GM10847 (cell line): ENCODE results near the gene RERE.

Source experiments
- POLR2A ChIP-seq: IDR thresholded peaks from 2 replicates; pipeline ENCODE4 v1.6.1; 2011; ENCODE audit not compliant: insufficient read length; ENCODE audit errors: extremely low read depth

The RERE gene

DNA sequence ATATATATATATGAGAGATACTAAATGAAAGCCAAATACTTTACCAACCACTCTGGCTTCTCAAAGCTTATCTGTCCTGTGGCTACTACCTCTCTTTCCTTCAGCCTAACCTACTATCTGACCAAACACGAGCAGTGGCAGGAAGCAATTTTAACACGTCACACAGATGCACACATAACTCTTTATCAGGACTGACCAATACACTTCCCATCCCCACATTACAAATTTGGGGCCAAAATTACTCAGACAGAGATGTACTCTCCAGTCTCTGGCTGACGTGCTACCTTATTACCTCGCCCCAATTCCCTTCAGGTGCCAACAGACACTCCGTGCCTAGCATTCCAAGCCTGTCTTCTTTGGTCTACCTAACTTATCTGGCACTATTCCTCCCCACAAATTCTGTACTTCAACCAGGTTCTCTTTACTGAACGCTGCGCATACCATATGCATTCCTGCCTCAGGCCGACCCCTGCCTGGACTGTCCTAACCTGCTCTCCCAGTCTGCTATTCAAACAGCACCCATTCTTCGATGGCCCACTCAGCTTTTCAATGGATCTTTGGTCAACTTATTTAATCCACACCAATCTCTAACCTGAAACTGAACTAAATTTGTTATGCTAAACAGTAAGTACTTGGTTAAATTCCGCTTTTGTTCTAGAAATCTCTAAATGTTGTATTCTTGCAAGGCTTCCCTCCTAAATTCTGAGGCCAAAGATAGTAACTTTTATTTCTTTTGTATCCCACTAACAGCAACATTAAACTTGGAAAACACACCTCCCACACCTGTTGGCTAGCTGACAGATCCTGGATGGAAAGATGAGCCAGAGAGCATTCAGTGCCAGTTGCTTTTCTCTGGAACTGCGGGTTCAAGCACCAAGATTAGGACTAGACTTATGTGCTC lies 27.9 kb downstream of the RERE start:
- no peak for TF ChIP-seq POLR2A

DNA sequence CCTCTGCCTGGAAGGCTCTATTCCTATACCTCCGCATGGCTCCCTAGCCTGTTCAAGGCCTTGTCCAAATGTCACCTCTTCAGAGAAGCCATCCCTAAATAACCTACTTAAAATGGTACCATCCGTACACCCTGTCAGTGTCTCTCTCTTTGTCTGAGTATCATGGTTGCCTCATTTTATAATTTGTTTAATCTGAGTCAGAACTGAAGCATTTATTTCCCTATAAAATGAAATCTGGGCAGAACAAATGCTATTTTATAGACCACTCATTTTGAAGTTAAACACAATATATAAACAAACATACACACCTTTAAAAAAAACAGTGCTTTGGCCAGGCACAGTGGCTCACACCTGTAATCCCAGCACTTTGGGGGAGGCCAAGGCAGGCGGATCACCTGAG lies 30.2 kb downstream of the RERE start:
- TF ChIP-seq POLR2A, result no peak

DNA sequence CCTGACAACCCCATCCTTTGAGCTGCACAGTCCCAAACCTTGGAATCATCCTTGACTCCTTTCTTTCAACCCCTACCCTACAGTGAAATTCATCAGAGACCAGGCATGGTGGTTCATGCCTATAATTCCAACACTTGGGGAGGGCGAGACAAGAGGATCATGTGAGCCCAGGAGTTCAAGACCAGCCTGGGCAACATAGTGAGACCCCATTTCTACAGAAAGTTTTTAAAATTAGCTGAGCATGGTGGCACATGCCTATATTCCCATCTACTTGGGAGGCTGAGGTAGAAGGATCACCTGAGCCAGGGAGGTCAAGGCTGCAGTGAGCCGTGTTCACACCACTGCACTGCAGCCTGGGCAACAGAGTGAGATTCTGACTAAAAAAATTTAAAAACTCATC lies 34.5 kb downstream of the RERE start:
- TF ChIP-seq POLR2A, result no peak

DNA sequence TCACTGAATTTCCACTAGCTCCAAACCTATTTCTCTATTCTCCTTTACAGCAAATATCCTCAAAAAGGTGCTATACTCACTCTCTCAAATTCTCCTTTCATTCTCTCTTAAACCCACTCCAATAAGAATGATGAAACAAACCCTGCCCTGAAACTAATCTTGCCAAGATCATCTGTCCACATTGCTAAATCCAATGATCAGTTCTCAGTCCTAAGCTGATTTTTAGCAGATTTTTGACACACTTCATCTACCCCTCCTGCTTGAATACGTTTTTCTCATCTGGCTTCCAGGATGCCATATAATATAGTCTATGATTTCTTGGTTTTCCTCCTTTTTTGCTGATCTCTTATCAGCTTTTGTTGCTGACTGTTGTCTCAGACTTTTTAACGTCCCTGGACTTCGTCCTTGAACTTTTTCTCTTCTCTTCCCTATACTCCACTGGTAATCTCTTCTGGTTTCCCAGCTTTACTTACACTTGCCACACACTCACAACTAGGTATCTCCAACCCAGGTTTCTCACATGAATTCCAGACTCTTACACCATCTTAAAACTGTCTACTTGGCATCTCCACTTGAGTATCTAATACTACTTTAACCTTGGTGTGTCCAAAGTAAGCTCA lies 35.3 kb downstream of the RERE start:
- TF ChIP-seq POLR2A, result no peak

DNA sequence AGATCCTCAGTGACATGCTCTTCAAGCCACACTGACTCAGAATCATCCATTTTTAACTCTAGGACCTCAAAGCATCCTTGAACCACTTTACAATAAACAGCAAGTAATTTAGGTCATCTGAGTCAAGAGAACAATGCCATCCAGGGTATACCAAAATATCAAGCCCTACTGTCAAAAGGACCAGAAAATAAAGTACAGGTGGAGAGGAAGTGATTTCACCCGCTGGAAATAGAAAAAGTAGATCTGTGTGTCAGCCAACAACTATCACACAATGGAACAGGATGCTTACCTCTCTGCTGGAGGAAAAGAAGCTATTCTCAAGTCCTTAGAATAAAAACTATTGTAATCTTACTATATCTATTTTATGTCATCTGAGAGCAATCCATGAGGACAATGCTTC lies 37.0 kb downstream of the RERE start:
- TF ChIP-seq POLR2A, result no peak

DNA sequence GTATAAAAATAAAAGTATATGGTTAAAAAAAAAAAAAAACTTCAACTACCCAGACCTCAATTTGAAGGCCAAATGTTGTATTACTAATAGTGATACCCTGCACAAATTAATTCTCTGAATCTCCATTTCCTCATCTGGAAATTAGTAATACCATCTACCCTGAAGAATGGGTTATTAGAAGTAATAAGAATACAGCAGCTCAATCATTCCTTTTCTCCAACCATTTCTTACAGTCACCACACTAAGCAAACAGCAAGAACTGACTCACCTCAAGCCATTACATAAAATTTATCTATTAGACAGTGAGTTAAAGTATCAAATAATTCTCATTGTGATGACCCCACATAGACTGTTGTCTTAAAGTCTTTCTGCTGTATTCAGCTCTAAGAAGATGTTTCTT lies 39.6 kb downstream of the RERE start:
- TF ChIP-seq POLR2A, result no peak

DNA sequence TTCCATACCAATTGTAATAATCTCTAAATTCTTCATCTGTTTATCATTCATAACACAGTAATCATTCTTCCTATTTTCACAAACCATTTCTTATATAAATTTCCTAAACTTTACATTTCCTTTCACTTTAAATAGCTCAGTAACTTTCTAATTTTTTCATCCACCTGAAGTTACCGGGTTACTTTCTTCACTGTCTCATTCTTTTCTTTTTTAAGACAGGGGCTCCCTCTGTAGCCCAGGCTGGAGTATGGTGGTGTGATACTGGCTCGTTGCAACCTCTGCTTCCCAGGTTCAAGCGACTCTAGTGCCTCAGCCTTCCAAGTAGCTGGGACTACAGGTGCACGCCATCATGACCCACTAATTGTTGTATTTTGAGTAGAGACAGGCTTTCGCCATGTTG lies 41.3 kb downstream of the RERE start:
- TF ChIP-seq POLR2A, result no peak

DNA sequence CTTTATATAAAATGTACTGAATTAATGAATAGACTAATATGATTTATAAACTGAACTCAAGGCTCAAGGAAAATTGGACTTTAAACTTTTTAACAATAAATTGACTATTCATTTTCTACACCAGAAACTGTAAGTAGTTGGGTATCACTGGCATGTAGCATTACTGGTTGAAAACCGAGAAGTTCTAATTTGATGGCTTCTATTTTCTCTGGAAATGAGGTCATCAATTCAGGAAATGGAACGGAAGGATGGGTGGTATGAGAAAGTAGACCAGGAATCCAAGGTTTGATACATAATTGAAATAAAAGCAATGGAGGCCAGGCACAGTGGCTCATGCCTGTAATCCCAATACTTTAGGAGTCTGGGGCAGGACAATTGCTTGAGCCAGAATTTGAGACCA lies 50.4 kb downstream of the RERE start:
- TF ChIP-seq POLR2A, result no peak

DNA sequence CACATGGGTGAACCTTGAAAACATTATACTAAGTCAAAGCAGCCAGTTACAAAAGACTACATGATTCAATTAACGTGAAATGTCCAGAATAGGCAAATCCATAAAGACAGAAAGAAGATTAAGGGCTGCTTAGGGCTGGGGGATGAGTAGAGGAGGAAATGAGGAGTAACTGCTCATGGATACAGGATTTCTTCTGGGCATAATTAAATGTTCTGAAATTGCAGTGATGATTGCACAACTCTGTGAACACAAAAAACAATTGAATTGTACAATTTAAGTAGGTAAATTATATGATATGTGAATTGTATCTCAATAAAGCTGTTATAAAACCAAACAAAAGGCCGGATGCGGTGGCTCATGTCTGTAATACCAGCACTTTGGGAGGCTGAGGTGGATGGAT lies 52.2 kb downstream of the RERE start:
- TF ChIP-seq POLR2A, result no peak

DNA sequence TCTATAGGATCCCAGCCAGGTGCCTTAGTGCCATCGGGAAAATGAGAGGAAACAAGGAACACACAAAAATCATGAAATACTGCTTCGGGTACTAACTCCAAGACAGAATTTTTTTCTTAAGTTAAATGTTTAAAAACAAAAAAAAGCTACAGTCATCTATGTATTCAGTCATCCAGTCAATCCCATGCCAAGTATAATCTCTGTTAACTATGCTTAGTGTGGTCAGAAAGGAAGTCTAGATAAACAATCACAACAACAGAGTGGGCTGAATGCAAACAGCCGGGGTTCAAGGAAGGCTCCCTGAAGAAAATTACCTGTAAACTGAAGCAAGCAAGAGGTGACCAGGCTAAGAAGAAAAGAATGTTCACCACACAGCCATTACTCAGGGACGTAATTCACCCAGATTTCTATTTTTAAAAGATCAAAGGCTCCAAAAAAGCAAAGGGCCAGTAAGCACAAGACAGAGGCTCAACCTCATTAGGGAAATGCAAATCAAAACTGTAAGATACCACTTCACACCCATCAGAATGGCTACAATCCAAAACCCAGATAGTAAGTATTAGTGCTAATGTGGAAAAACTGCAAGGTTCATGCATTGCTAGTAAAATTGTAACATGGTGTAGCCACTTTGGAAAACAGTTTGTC lies 53.0 kb downstream of the RERE start:
- no peak for TF ChIP-seq POLR2A

DNA sequence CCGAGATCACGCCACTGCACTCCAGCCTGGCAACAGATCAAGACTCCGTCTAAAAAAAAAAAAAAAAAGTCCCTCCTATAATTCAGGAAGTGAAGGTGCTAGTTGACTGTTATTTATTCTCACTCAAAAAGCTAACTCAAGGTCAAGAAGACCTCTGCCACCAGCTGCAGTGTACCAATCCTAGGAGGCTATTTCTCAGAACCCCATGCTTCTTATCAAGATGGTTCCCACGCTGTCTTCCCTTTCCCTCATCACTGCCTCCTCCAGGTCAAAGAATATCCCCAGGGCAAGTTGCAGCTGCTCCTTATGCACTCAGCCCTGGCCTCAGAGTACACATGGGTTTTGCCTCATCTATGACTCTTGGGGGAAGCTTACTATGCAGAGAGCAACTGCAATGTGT lies 53.6 kb downstream of the RERE start:
- no peak for TF ChIP-seq POLR2A

DNA sequence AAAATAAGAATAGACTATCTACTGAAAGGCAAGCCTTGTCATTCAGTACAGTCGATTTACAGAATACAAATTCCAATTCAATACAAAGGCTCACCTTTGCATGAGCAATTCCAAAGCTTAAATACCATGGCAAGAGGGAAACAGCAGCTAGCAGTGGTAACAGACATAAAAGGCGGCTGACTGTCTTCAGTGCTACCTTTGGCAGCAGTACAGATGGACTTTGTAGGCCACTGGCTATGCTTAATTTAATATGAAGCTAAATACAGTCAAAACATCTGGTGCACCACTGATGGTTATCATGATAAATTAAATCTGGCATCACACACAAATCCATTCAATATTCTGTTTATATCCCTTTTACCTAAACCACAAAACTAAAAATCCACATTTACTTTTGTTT lies 62.4 kb downstream of the RERE start:
- TF ChIP-seq POLR2A, result no peak

DNA sequence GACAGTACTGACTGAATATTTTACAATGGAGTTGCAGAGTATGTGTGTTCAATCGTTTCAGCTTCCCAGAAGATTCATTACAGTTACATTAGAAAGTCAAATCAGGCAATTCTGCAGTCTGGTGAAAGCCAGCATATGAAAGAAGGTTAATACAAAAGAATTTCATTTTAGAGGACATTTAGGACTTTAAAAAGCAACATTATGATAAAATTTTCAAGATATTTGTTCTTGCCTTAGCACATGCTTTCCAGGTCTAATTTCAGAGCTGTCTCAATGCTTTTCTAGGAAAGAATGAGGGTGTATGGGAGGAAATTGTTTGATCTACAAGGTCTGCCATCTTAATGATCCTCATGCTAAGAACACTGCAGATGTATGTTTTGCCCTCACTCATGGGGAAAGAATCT lies 63.2 kb downstream of the RERE start:
- no peak for TF ChIP-seq POLR2A

DNA sequence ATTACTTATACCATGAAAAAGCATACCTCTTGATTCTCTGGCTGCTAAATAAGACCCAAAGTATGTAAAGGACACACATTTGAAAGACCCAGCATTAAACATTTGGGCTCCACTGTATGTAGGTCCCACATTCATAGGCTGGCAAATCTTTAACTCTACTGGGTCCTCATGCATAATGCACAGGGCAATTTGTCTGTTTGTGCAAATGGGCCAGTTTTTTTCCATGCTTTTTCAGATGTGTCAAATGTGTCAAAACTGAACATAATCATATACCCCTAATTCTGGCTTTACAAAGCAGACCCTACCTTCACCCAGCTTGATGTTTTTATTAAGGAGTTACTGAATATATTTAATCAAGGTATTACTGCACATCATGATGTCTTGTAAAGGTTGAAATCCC lies 63.7 kb downstream of the RERE start:
- TF ChIP-seq POLR2A, result no peak

DNA sequence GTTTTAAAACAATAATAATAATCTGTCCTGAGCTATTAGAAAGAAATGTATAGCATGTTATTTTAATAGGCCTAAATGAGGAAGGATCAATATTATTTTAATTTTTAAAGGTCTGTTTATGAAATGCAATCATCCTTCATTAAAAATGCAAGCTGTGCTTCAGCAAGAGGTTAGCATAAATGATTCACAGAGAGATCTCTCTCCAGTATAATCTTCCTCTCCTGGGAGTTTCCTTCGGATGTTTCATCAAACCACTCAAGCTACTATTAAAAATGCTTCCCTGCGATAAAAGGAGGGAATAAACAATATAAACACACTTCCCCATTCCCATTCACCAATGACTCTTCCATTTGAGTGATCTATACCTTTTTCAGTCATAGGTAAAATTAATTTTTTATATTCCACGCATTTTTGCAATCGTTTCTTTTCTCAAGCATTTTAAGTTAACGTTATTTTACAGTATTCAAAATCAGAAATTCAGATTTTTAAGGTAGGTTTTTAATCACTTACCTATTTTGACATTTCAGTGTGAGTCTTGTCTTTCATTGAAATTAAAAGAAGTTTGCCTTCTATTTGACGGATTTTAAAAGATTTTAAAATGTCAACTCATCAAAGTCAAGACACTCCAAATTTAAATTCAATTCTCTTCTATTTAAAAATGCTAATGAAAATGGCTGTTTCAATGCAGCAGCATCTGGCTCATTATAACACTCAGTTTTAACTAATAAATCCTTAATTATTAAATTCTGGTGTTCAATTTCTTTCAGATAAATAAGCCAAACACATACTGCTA lies 64.3 kb downstream of the RERE start:
- no peak for TF ChIP-seq POLR2A

DNA sequence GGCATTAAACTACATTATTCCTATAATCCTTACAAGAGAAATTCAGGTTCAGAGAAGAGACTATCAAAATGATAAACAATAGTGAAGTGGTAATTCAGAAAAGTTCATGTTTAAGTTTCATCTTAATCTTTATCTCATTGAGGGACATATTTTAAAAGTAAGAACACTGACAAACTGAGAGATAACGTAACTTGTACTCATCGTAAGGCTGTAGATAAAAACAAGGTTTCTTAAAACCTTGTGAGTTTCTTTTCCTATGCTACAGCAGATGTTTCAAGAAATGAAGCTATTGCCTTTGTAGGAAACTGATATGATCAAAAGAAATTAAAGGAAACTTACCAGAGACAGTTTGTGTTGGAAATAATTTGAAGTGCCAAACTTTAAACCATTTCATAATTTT lies 65.0 kb downstream of the RERE start:
- no peak for TF ChIP-seq POLR2A

DNA sequence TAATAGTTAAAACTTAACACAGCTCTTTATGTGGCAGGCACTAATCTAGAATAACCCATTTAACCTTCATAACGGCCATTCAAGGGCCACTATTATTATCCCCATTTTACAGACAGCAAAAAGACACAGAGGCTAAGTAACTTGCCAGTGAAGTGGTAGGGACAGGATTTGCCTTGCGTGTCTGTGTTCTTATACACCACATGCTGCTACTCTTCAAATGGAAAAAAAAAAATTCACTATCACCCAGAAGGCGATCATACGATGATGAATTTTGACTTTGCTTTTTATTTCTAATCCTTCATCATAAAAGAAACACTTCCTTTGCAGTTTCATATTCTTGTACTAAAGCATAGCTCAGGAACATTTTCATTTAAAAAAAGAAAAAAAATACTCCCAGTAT lies 65.5 kb downstream of the RERE start:
- TF ChIP-seq POLR2A, result no peak
